HCT116 (cell line): Measurements from ENCODE around the gene IL1RL1.

Experiments
- TF ChIP-seq, protein P1 (sequence below): IDR thresholded peaks from 2 replicates; pipeline ENCODE4 v1.6.1; 2012; ENCODE audit warnings: low read depth
- TF ChIP-seq, protein P2 (sequence below), 3 experiments: fragments of 200-600 bp in 1 of 3; sonication (generic) in 1 of 3; IDR thresholded peaks in 2 of 3; conservative IDR thresholded peaks in 1 of 3; 2 replicates each; pipeline ENCODE4 v1.5.1; 2012 to 2017; ENCODE audit warnings: low read depth in 2 of 3, low read length in 2 of 3, antibody characterized with exemption in 1 of 3, borderline replicate concordance in 1 of 3, control low read depth in 1 of 3, mild to moderate bottlenecking in 1 of 3, mixed read lengths in 1 of 3, mixed run types in 1 of 3, moderate library complexity in 1 of 3; ENCODE audit not compliant: insufficient read depth in 1 of 3

DNA sequence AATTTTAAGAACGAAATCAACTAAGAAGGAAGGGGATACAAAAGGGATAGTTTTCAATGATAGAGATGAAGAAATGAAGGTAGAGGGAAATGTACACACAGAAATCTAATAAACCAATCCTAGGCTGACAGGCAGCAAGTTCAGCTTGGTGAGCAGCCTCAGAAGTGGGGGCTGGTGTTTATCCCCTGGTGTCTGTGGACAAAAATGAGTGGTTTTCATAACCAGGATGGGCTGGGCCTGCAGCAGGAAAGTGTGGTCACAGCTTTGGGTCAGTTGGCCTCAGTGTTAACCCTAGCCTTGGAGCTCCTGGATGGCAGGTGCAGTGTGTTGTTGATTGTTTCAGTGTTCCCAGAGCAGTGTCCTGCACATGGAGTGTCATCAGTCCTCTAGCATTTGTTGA, 58.5 kb downstream of the IL1RL1 start:
- TF ChIP-seq, protein P1, sequence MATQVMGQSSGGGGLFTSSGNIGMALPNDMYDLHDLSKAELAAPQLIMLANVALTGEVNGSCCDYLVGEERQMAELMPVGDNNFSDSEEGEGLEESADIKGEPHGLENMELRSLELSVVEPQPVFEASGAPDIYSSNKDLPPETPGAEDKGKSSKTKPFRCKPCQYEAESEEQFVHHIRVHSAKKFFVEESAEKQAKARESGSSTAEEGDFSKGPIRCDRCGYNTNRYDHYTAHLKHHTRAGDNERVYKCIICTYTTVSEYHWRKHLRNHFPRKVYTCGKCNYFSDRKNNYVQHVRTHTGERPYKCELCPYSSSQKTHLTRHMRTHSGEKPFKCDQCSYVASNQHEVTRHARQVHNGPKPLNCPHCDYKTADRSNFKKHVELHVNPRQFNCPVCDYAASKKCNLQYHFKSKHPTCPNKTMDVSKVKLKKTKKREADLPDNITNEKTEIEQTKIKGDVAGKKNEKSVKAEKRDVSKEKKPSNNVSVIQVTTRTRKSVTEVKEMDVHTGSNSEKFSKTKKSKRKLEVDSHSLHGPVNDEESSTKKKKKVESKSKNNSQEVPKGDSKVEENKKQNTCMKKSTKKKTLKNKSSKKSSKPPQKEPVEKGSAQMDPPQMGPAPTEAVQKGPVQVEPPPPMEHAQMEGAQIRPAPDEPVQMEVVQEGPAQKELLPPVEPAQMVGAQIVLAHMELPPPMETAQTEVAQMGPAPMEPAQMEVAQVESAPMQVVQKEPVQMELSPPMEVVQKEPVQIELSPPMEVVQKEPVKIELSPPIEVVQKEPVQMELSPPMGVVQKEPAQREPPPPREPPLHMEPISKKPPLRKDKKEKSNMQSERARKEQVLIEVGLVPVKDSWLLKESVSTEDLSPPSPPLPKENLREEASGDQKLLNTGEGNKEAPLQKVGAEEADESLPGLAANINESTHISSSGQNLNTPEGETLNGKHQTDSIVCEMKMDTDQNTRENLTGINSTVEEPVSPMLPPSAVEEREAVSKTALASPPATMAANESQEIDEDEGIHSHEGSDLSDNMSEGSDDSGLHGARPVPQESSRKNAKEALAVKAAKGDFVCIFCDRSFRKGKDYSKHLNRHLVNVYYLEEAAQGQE = no peak
- TF ChIP-seq, protein P2, sequence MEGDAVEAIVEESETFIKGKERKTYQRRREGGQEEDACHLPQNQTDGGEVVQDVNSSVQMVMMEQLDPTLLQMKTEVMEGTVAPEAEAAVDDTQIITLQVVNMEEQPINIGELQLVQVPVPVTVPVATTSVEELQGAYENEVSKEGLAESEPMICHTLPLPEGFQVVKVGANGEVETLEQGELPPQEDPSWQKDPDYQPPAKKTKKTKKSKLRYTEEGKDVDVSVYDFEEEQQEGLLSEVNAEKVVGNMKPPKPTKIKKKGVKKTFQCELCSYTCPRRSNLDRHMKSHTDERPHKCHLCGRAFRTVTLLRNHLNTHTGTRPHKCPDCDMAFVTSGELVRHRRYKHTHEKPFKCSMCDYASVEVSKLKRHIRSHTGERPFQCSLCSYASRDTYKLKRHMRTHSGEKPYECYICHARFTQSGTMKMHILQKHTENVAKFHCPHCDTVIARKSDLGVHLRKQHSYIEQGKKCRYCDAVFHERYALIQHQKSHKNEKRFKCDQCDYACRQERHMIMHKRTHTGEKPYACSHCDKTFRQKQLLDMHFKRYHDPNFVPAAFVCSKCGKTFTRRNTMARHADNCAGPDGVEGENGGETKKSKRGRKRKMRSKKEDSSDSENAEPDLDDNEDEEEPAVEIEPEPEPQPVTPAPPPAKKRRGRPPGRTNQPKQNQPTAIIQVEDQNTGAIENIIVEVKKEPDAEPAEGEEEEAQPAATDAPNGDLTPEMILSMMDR (IDR thresholded peaks at IDR 0.05 in 2 of 3, conservative IDR thresholded peaks at IDR 0.05 in 1 of 3; ENCODE audit: borderline replicate concordance in 1 of 3, insufficient read depth in 1 of 3, low read depth in 2 of 3, low read length in 2 of 3) = no peak
